Omental fat pad (tissue), 4 donors: ENCODE results near the gene PRSS33. TPM values are rescaled to one million over a fixed set of nuclear protein-coding genes. Genes with fewer than 3 reads are reported as not detected.

ENCODE experiments used
- ATAC-seq: fragments of 150-250 bp; one replicate; pipeline ENCODE4 v1.9.1; 2016; ENCODE audit warnings: mild to moderate bottlenecking, moderate library complexity; ENCODE audit not compliant: low FRiP score
- DNase-seq: peaks from one replicate; pipeline ENCODE4 v3.0.0-alpha.2; 2019; ENCODE audit warnings: low spot score
- total RNA-seq, 4 donors: library from RNA; depleted of rRNA; stranded (reverse); fragments of >200 nt; gene quantifications; one replicate each; pipeline ENCODE4 v1.1.0, GENCODE V29; 2016
- TF ChIP-seq, protein P1 (sequence below), 3 donors: fragments of 450-650 bp; IDR thresholded peaks; one replicate each; pipeline ENCODE4 v1.5.1; 2016 to 2017; ENCODE audit warnings: antibody characterized with exemption in 3 of 3, mild to moderate bottlenecking in 3 of 3, moderate library complexity in 2 of 3

The PRSS33 gene
- total RNA-seq, 4 donors from 2014 or later = not detected

DNA sequence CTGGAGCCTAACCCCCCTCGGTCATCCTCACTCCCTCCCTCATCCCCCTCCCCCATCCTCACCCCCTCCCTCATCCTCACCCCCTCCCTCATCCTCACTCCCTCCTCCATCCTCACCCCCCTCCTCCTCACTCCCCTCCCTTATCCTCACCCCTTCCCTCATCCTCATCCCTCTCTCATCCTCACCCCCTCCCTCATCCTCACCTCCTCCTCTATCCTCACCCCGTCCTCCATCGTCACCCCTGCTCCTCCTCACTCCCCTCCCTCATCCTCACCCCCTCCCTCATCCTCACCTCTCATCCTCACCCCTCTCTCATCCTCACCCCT lies 571 bp downstream of the PRSS33 start:
- ATAC-seq (no peak), DNase-seq (peak; percentile 7)
- TF ChIP-seq, protein P1, sequence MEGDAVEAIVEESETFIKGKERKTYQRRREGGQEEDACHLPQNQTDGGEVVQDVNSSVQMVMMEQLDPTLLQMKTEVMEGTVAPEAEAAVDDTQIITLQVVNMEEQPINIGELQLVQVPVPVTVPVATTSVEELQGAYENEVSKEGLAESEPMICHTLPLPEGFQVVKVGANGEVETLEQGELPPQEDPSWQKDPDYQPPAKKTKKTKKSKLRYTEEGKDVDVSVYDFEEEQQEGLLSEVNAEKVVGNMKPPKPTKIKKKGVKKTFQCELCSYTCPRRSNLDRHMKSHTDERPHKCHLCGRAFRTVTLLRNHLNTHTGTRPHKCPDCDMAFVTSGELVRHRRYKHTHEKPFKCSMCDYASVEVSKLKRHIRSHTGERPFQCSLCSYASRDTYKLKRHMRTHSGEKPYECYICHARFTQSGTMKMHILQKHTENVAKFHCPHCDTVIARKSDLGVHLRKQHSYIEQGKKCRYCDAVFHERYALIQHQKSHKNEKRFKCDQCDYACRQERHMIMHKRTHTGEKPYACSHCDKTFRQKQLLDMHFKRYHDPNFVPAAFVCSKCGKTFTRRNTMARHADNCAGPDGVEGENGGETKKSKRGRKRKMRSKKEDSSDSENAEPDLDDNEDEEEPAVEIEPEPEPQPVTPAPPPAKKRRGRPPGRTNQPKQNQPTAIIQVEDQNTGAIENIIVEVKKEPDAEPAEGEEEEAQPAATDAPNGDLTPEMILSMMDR (IDR thresholded peaks at IDR 0.05) = no peak

DNA sequence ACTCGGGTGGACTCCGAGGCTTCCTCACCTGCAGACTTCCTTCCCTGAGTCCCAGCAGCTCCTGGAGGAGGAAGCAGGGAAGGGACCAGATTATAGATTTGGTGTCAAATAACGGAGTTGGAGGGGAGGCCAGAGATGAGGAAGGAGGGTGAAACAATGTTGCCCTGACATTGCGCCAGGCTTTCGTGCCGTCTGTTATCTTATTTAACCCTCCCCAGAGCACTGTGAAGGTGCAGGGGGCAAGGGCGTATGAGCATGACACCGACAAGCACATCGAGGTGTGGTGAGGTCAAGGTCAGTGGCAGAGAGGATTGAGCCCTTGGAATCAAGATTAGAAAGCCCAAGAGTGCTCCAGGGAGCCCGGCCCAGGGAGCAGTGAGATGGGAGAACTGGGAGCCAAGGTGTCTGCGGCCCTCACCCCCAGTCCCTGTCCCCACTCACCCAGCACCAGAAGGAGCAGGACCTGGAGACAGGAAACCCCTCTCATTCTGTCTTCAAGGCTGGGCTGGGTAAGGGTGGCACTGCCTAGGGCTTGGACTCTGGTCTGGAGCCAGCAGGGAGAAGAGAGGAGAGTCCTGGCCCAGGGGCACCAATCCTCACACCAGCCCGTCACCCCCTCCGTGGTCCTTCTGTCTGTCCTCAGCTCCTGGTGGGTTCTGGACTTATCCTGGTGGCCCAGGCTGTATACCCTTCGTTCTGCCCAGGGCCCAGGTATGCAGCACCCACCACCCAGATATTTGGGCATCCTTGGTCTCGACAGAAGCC lies 1.1 kb downstream of the PRSS33 start:
- TF ChIP-seq, protein P1 (IDR thresholded peaks at IDR 0.05) = no peak
- ATAC-seq (no peak), DNase-seq (peak; percentile 17)

DNA sequence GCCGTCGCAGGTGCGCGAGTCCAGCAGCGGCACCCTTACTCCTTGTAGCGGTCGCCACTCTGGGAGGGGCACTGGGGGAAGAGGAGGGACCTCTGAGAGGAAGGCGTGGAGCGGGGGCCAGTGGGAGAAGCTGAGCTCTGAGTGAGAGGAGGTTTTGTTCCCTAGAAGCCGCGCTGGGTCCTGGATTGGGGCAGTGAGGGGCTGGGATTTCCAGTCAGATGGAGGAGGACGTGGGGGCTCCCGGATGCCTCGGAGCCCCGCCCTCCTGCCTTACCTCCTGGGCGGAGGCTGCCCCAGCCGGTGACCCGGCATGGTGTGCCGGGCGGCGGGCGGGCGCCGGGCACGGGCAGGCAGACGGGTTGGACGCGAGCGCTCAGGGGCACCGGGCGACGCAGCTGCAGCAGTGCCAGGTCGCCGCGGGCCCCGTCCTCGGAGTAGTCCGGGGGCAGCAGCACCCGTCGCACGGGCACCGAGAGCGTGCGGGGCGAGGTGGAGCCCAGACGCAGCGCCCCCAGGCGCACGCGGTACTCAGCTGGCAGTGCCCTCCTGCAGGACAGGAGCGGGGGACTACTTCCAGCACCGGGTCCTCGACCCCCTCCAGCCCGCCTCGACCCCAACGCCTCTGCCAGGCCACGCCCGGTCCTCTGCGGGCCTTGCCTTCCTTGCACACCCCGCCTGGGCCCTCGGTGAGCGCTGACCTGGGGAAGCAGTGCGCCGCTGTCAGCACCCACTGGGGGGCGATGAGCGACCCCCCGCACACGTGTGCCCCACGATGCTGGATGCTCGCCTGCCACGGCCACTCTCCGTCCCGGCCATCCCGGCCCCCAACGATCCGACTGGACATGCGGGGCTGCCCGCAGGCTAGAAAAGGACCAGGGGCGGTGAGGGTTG lies 2.0 kb downstream of the PRSS33 start:
- TF ChIP-seq, protein P1 (IDR thresholded peaks at IDR 0.05) = no peak
- DNase-seq = peak; percentile 20
- no peak for ATAC-seq

DNA sequence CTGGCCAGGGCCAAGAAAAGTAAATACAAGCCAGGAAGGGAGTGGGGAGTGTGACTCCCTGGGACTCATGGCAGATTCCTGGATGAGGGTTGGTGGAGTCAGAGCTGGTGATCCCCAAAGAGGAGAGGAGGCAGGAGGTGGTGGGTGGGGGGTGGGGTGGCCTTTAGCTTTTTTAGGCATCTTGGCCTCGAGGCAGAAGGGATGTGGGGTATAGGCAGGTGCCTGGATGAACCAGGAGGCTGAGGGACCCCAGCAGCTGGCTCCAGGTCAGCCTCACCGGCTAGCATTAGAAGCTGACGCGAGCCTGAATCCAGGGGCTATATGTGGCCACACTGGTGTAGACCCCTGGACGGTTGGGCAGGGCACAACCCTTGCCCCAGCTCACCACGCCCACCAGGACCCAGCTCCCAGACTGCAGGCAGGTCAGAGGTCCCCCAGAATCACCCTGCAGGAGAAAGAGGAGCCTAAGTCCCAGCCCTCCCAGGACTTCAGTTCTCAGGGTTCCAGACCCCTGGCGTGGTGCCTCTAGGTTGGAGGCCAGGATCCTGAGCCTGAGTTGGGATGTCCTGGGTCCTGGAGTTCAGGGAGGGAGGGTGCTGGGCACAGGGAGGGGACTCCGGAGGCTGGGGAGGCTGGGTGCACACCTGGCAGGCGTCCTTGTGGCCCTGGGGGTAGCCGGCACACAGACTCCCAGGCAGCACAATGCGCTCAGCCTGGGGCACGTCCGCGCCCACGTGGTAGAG lies 2.8 kb downstream of the PRSS33 start:
- ATAC-seq = no peak
- peak; percentile 8 for DNase-seq
- TF ChIP-seq, protein P1 (IDR thresholded peaks at IDR 0.05) = no peak

DNA sequence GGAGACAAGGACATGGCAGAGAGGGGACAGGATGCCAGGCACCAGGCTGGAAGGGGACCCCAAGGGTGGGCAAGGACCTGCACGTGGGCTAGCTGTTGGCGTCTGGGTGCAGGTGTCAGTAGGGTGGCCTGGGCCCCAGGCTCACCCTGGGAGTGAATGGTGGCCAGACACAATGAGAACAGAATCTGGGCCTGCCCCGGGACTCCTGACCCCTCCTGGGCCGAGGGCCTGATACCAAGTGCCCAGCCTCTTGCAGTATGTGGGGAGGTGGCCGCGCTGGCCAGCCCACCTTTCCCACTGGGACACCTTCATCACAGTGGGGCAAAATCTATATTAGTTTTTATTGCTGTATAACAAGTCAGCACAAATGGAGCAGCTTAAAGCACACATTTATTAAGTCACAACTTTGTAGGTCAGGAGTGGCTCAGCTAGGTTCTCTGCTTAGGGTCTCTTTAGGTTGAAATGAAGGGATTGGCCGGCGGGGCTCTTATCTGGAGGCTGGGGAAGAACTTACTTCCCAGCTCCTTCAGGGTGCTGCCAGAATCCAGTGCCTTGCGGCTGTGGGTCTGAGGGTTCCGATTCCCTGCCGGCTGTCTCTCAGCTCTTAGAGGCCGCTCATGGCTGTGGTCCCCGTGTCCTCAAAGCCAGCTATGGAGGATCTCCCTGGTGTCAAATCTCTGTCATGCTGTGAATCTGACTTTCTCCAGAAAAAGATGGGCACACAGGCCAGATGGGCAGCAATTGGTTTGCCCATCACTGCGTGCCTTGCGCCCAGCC lies 3.6 kb downstream of the PRSS33 start:
- no peak for ATAC-seq
- TF ChIP-seq, protein P1 (IDR thresholded peaks at IDR 0.05) = no peak
- peak; percentile 11 for DNase-seq

DNA sequence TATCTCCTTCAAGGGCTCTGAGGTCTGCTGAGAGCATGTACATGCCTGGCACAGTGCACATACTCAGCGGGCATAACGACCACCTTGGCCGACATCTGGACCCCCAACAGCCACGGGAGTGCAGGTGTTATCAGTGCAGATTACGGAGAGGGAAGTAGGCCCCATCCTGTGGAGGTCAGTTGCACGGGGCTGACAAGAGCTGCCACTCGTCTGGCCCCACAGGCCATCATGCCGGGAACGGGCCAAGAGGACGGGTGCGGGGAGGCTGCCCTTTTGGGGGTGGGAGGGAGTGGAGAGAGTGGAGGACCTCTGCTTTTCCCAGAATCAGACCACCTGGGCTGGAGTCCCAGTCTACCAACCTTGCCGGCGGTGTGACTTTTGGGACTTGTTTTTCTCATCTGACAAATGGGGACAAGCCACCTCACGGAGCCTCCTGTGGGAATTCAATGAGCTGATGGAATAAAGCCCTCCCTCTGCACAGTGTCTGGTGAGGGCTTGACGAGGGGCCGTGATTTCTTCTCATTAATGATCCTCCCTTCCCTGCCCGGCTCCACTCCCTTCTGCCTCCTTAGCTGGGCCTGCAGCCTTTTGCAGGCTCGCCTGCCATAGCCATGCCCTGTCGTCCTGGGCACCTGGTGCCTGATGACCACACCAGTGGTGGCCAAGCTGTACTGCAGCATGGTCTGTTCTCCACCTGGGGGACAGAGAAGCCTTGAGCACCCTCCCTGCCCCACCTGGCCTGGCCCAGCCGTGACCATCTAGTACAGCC lies 4.6 kb downstream of the PRSS33 start:
- TF ChIP-seq, protein P1 (IDR thresholded peaks at IDR 0.05) = no peak
- ATAC-seq (no peak), DNase-seq (peak; percentile 19)
